ENCODE measurements around the gene UTY. TPM values are rescaled to one million over a fixed set of nuclear protein-coding genes. Genes with fewer than 3 reads are reported as not detected.
A peak's percentile ranks its signal among the peaks of the same experiment; 100 is the strongest.

Gene UTY
- total and polyA plus RNA-seq, 4 donors = 0.12 to 4.7 TPM; not detected in 2

GRCh38 chrY:13478126-13478785 lies 1.6 kb downstream of the UTY start:
- Histone ChIP-seq H3K4me1 (ENCODE audit: control insufficient read depth in 5 of 5, insufficient read depth in 5 of 5, low read length in 5 of 5) (no peaks in the 10 kb centered on the region), H3K36me3 (ENCODE audit: control insufficient read depth in 4 of 4, insufficient read depth in 4 of 4, low read length in 4 of 4) (no peaks in the 10 kb centered on the region), H3K27ac (ENCODE audit: low read depth in 1 of 2, low read length in 1 of 2) (peak overlapping the region in 1 of 2 donors; percentile 92), H3K27me3 (ENCODE audit: control insufficient read depth in 3 of 3, insufficient read depth in 3 of 3, low read length in 2 of 3) (no peaks in the 10 kb centered on the region), H3K9ac (ENCODE audit: insufficient read depth in 1 of 2, low read length in 2 of 2) (no peak overlapping the region), H3K4me3 (no peak overlapping the region), H3K9me3 (ENCODE audit: control insufficient read depth in 4 of 4, insufficient read depth in 3 of 4, low read length in 3 of 4) (no peaks in the 10 kb centered on the region)
- 1% methylated on average over 15 of the region's 15 CpGs; no CpG with 5 or more reads in 1 of the 2 donors for WGBS, 2 donors
- ATAC-seq (ENCODE audit: insufficient read depth, low FRiP score) (no peak), DNase-seq (peak in 1 of 3 donors; percentile 83)
- TF ChIP-seq CTCF (IDR thresholded peaks at IDR 0.05; ENCODE audit: control extremely low read depth, extremely low read depth) = no peak

- Histone ChIP-seq H3K36me3 (ENCODE audit: control insufficient read depth in 4 of 4, insufficient read depth in 4 of 4, low read length in 4 of 4) (no peaks in the 10 kb centered on the region), H3K9me3 (ENCODE audit: control insufficient read depth in 4 of 4, insufficient read depth in 3 of 4, low read length in 3 of 4) (no peaks in the 10 kb centered on the region), H3K27me3 (ENCODE audit: control insufficient read depth in 3 of 3, insufficient read depth in 3 of 3, low read length in 2 of 3) (no peaks in the 10 kb centered on the region), H3K27ac (ENCODE audit: low read depth in 1 of 2, low read length in 1 of 2) (peak overlapping the region in 1 of 2 donors; percentile 9), H3K4me1 (ENCODE audit: control insufficient read depth in 5 of 5, insufficient read depth in 5 of 5, low read length in 5 of 5) (no peaks in the 10 kb centered on the region), H3K4me3 (no peak overlapping the region), H3K9ac (ENCODE audit: insufficient read depth in 1 of 2, low read length in 2 of 2) (no peak overlapping the region)
- TF ChIP-seq CTCF (IDR thresholded peaks at IDR 0.05; ENCODE audit: control extremely low read depth, extremely low read depth) = no peak
- DNase-seq (no peak), ATAC-seq (ENCODE audit: insufficient read depth, low FRiP score) (no peak)
- 72% methylated on average over 2 of the region's 2 CpGs; no CpG with 5 or more reads in 1 of the 2 donors for WGBS, 2 donors
Observed at GRCh38 chrY:13474997-13475396, 4.8 kb downstream of the UTY start.

- no peak for TF ChIP-seq CTCF (IDR thresholded peaks at IDR 0.05; ENCODE audit: control extremely low read depth, extremely low read depth)
- no peak overlapping the region for H3K9ac ChIP-seq (ENCODE audit: insufficient read depth in 1 of 2, low read length in 2 of 2)
- no peak for DNase-seq
- H3K36me3 ChIP-seq (ENCODE audit: control insufficient read depth in 4 of 4, insufficient read depth in 4 of 4, low read length in 4 of 4) = no peaks in the 10 kb centered on the region
- H3K27me3 ChIP-seq (ENCODE audit: control insufficient read depth in 3 of 3, insufficient read depth in 3 of 3, low read length in 2 of 3) = no peaks in the 10 kb centered on the region
- H3K4me3 ChIP-seq = no peak overlapping the region
- H3K27ac ChIP-seq (ENCODE audit: low read depth in 1 of 2, low read length in 1 of 2) = no peak overlapping the region
- WGBS, 2 donors = 86% methylated on average over 3 of the region's 3 CpGs; no CpG with 5 or more reads in 1 of the 2 donors
- H3K9me3 ChIP-seq (ENCODE audit: control insufficient read depth in 4 of 4, insufficient read depth in 3 of 4, low read length in 3 of 4) = no peaks in the 10 kb centered on the region
- ATAC-seq (ENCODE audit: insufficient read depth, low FRiP score) = no peak
- H3K4me1 ChIP-seq (ENCODE audit: control insufficient read depth in 5 of 5, insufficient read depth in 5 of 5, low read length in 5 of 5) = peaks cover 0 to 9% (median 0%) of the 10 kb centered on the region in 5 donors
Observed at GRCh38 chrY:13451572-13451971, 28.3 kb downstream of the UTY start.
